SK-N-SH treated with all-trans-retinoic acid at 6 μM for 48 hours (cell line): ENCODE measurements around the gene CCSER1.

Experiments
- ARNTL ChIP-seq: fragments of 450-650 bp; formaldehyde crosslinking; IDR thresholded peaks from 2 replicates; pipeline ENCODE4 v1.5.0; 2020; ENCODE audit warnings: low read depth, mild to moderate bottlenecking, moderate library complexity, borderline replicate concordance
- CSDC2 ChIP-seq: fragments of 250-450 bp; sonication (Bioruptor Pico); IDR thresholded peaks from 2 replicates; pipeline ENCODE4 v1.5.0; 2020; ENCODE audit warnings: mild to moderate bottlenecking, moderate library complexity
- ESRRG ChIP-seq: fragments of 250-450 bp; sonication (Bioruptor Pico); IDR thresholded peaks from 2 replicates; pipeline ENCODE4 v1.6.1; 2021; ENCODE audit warnings: mild to moderate bottlenecking
- PPARA ChIP-seq: fragments of 250-450 bp; sonication (Bioruptor Pico); IDR thresholded peaks from 2 replicates; pipeline ENCODE4 v1.5.0; 2020; ENCODE audit warnings: mild to moderate bottlenecking, borderline replicate concordance
- SNAI2 ChIP-seq: fragments of 250-450 bp; sonication (Bioruptor Pico); IDR thresholded peaks from 2 replicates; pipeline ENCODE4 v1.5.0; 2020; ENCODE audit warnings: mild to moderate bottlenecking, moderate library complexity
- TOX ChIP-seq: fragments of 250-450 bp; sonication (Bioruptor Pico); IDR thresholded peaks from 2 replicates; pipeline ENCODE4 v1.8.0; 2021; ENCODE audit warnings: mild to moderate bottlenecking, moderate library complexity, borderline replicate concordance
- TSHZ2 ChIP-seq: fragments of 250-450 bp; sonication (Bioruptor Pico); IDR thresholded peaks from 2 replicates; pipeline ENCODE4 v1.5.0; 2020; ENCODE audit warnings: mild to moderate bottlenecking, moderate library complexity
- ZFP3 ChIP-seq: fragments of 250-450 bp; sonication (Bioruptor Pico); IDR thresholded peaks from 2 replicates; pipeline ENCODE4 v1.5.0; 2020; ENCODE audit warnings: mild to moderate bottlenecking, moderate library complexity
- ZNF565 ChIP-seq: fragments of 450-650 bp; formaldehyde crosslinking; conservative IDR thresholded peaks from 2 replicates; pipeline ENCODE4 v1.5.0; 2020; ENCODE audit warnings: low read depth, mild to moderate bottlenecking, moderate library complexity
- ZNF8 ChIP-seq: fragments of 450-650 bp; formaldehyde crosslinking; IDR thresholded peaks from 2 replicates; pipeline ENCODE4 v1.5.0; 2020; ENCODE audit warnings: mild to moderate bottlenecking, moderate library complexity
- TF ChIP-seq, protein P1 (sequence below): fragments of 250-450 bp; sonication (Bioruptor Pico); IDR thresholded peaks from 2 replicates; pipeline ENCODE4 v1.8.0; 2020; ENCODE audit warnings: mild to moderate bottlenecking, moderate library complexity, borderline replicate concordance
- TF ChIP-seq, protein P2 (sequence below): fragments of 250-450 bp; sonication (Bioruptor Pico); IDR thresholded peaks from 2 replicates; pipeline ENCODE4 v1.5.1; 2020; ENCODE audit warnings: low read depth, mild to moderate bottlenecking, moderate library complexity

- TF ChIP-seq, protein P1, sequence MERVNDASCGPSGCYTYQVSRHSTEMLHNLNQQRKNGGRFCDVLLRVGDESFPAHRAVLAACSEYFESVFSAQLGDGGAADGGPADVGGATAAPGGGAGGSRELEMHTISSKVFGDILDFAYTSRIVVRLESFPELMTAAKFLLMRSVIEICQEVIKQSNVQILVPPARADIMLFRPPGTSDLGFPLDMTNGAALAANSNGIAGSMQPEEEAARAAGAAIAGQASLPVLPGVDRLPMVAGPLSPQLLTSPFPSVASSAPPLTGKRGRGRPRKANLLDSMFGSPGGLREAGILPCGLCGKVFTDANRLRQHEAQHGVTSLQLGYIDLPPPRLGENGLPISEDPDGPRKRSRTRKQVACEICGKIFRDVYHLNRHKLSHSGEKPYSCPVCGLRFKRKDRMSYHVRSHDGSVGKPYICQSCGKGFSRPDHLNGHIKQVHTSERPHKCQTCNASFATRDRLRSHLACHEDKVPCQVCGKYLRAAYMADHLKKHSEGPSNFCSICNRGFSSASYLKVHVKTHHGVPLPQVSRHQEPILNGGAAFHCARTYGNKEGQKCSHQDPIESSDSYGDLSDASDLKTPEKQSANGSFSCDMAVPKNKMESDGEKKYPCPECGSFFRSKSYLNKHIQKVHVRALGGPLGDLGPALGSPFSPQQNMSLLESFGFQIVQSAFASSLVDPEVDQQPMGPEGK (CRISPR knock-in tag) = no peak
- TF ChIP-seq ZFP3 (CRISPR knock-in tag) (no peak), TSHZ2 (no peak), CSDC2 (CRISPR knock-in tag) (no peak), ESRRG (CRISPR knock-in tag) (no peak), PPARA (CRISPR knock-in tag) (no peak), ZNF8 (CRISPR knock-in tag) (no peak), TOX (CRISPR knock-in tag) (no peak), SNAI2 (no peak), ARNTL (no peak), ZNF565 (CRISPR knock-in tag) (no peak)
- TF ChIP-seq, protein P2, sequence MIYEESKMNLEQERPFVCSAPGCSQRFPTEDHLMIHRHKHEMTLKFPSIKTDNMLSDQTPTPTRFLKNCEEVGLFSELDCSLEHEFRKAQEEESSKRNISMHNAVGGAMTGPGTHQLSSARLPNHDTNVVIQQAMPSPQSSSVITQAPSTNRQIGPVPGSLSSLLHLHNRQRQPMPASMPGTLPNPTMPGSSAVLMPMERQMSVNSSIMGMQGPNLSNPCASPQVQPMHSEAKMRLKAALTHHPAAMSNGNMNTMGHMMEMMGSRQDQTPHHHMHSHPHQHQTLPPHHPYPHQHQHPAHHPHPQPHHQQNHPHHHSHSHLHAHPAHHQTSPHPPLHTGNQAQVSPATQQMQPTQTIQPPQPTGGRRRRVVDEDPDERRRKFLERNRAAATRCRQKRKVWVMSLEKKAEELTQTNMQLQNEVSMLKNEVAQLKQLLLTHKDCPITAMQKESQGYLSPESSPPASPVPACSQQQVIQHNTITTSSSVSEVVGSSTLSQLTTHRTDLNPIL = no peak
Measured at GRCh38 chr4:91601401-91601800, 1474.2 kb downstream of the CCSER1 start.
